T follicular helper cell (primary cell): ENCODE measurements around the gene TMEM182.

Source experiments
- DNase-seq: peaks from one replicate; pipeline ENCODE4 v3.0.0-alpha.2; 2020; ENCODE audit warnings: low read depth

TMEM182 gene

GRCh38 chr2:102801858-102802699, 40.2 kb downstream of the TMEM182 start:
- no peak for DNase-seq

GRCh38 chr2:102803041-102803896, 41.4 kb downstream of the TMEM182 start:
- DNase-seq: no peak

GRCh38 chr2:102803897-102804217, 42.0 kb downstream of the TMEM182 start:
- DNase-seq: no peak

- DNase-seq: no peak
Observed at GRCh38 chr2:102806250-102806837, 44.5 kb downstream of the TMEM182 start.

GRCh38 chr2:102809291-102810189, 47.7 kb downstream of the TMEM182 start:
- no peak for DNase-seq

- DNase-seq: no peak
Observed at GRCh38 chr2:102815285-102815684, 53.5 kb downstream of the TMEM182 start.

- no peak for DNase-seq
Observed at GRCh38 chr2:102826904-102827303, 65.1 kb downstream of the TMEM182 start.

GRCh38 chr2:102832789-102833188, 71.0 kb downstream of the TMEM182 start:
- DNase-seq: no peak

GRCh38 chr2:102834523-102835273, 72.9 kb downstream of the TMEM182 start:
- DNase-seq: no peak

GRCh38 chr2:102837626-102838198, 75.9 kb downstream of the TMEM182 start:
- no peak for DNase-seq

- no peak for DNase-seq
Observed at GRCh38 chr2:102839668-102840388, 78.0 kb downstream of the TMEM182 start.

GRCh38 chr2:102841107-102841840, 79.4 kb downstream of the TMEM182 start:
- DNase-seq: no peak

- no peak for DNase-seq
Observed at GRCh38 chr2:102843764-102844443, 82.1 kb downstream of the TMEM182 start.

GRCh38 chr2:102844911-102845310, 83.1 kb downstream of the TMEM182 start:
- DNase-seq: no peak

GRCh38 chr2:102848366-102848839, 86.6 kb downstream of the TMEM182 start:
- DNase-seq: no peak

GRCh38 chr2:102850888-102851287, 89.1 kb downstream of the TMEM182 start:
- no peak for DNase-seq

- no peak for DNase-seq
Observed at GRCh38 chr2:102852867-102853266, 91.0 kb downstream of the TMEM182 start.
